H1 (cell line): ENCODE measurements around the gene B3GLCT. TPM values are rescaled to one million over a fixed set of nuclear protein-coding genes. Genes with fewer than 3 reads are reported as not detected.

Experiments used
- CTCF ChIA-PET: fragments of 300-600 bp; sonication (Branson Sonifier 250); formaldehyde crosslinking; loops from one replicate; lab custom pipeline; 2021; ENCODE audit not compliant: partially characterized antibody; lab: Charles Lee
- POLR2A ChIA-PET: fragments of 300-600 bp; sonication (Branson Sonifier 250); formaldehyde crosslinking; loops from one replicate; lab custom pipeline; 2021; ENCODE audit warnings: inconsistent platforms; ENCODE audit not compliant: partially characterized antibody; lab: Charles Lee
- DNase-seq, 2 experiments: peaks; one replicate each; pipeline versions ENCODE4 v3.0.0 to v3.0.0-alpha.2; 2010 to 2022; ENCODE audit warnings: low spot score in 2 of 2, low read depth in 1 of 2, mixed read lengths in 1 of 2
- FAIRE-seq: peaks from 2 replicates; lab custom pipeline; 2011; peaks lifted over from hg19 to GRCh38; lab: Jason Lieb, UNC
- H2AFZ ChIP-seq: 2 replicates; pipeline ENCODE4 v1.8.1; 2012; ENCODE audit warnings: low read length, inconsistent platforms
- H2AK5ac ChIP-seq: 2 replicates; pipeline ENCODE4 v1.6.1; 2013; ENCODE audit warnings: low read depth, low read length
- H2BK120ac ChIP-seq: replicated peaks from 2 replicates; pipeline ENCODE3; 2013; ENCODE audit warnings: low read depth, low read length, inconsistent platforms
- H2BK12ac ChIP-seq: 2 replicates; pipeline ENCODE4 v1.6.1; 2013; ENCODE audit warnings: low read depth, low read length
- H2BK15ac ChIP-seq: 2 replicates; pipeline ENCODE4 v1.6.1; 2013; ENCODE audit warnings: low read length
- H2BK20ac ChIP-seq: 2 replicates; pipeline ENCODE4 v1.6.1; 2013; ENCODE audit warnings: low read length
- H2BK5ac ChIP-seq: 2 replicates; pipeline ENCODE4 v1.6.1; 2013; ENCODE audit warnings: low read depth, low read length
- H3K14ac ChIP-seq: 2 replicates; pipeline ENCODE4 v1.6.1; 2013; ENCODE audit warnings: inconsistent platforms; ENCODE audit not compliant: insufficient read length
- H3K18ac ChIP-seq: 2 replicates; pipeline ENCODE4 v1.6.1; 2013; ENCODE audit warnings: low read length; ENCODE audit errors: extremely low read depth
- H3K23ac ChIP-seq: 2 replicates; pipeline ENCODE4 v1.6.1; 2013; ENCODE audit warnings: inconsistent platforms; ENCODE audit not compliant: insufficient read length
- H3K23me2 ChIP-seq: 2 replicates; pipeline ENCODE4 v1.6.1; 2013; ENCODE audit warnings: low read depth, low read length
- H3K27ac ChIP-seq: 2 replicates; pipeline ENCODE4 v1.6.1; 2011; ENCODE audit warnings: low read depth, low read length, inconsistent platforms
- H3K27me3 ChIP-seq, 4 experiments: replicated peaks in 1 of 4; 1 replicate in 1 of 4; 2 replicates in 3 of 4; pipeline versions ENCODE4 v1.6.1 to v1.8.1; 2011 to 2013; ENCODE audit warnings: low read length in 3 of 4, mild to moderate bottlenecking in 3 of 4, inconsistent platforms in 2 of 4, mixed read lengths in 2 of 4, moderate library complexity in 1 of 4; ENCODE audit not compliant: control insufficient read depth in 3 of 4, insufficient read depth in 3 of 4; ENCODE audit errors: extremely low read depth in 1 of 4
- H3K36me3 ChIP-seq, 4 experiments: 2 replicates each; pipeline versions ENCODE4 v1.6.1 to v1.8.1; 2011 to 2013; ENCODE audit warnings: mild to moderate bottlenecking in 4 of 4, low read length in 3 of 4, moderate library complexity in 2 of 4, control low read depth in 1 of 4, inconsistent platforms in 1 of 4; ENCODE audit not compliant: insufficient read depth in 4 of 4, control insufficient read depth in 2 of 4
- H3K4ac ChIP-seq: replicated peaks from 2 replicates; pipeline ENCODE3; 2013; ENCODE audit warnings: low read length, low read depth, mixed read lengths, inconsistent platforms; ENCODE audit not compliant: insufficient read length
- H3K4me1 ChIP-seq, 4 experiments: replicated peaks in 1 of 4; 1 replicate in 1 of 4; 2 replicates in 3 of 4; pipeline versions ENCODE4 v1.6.1 to v1.8.1; 2011 to 2013; ENCODE audit warnings: low read length in 3 of 4, inconsistent platforms in 2 of 4, mixed read lengths in 1 of 4; ENCODE audit not compliant: insufficient read depth in 4 of 4, control insufficient read depth in 3 of 4
- H3K4me2 ChIP-seq, 2 experiments: 2 replicates each; pipeline versions ENCODE4 v1.6.1 to v1.8.1; 2011 to 2013; ENCODE audit warnings: low read depth in 2 of 2, low read length in 2 of 2, control low read depth in 1 of 2, inconsistent platforms in 1 of 2, mild to moderate bottlenecking in 1 of 2; ENCODE audit not compliant: insufficient read depth in 1 of 2
- H3K4me3 ChIP-seq, 4 experiments: fragments of 200-600, 300-600 bp in 1 of 4; sonication (generic), shearing (Covaris generic), sonication (Bioruptor Twin) in 1 of 4; 2 replicates each; pipeline versions ENCODE4 v1.5.1 to v1.8.1; 2011 to 2016; ENCODE audit warnings: low read length in 4 of 4, low read depth in 3 of 4, control low read depth in 2 of 4, inconsistent platforms in 2 of 4, mild to moderate bottlenecking in 2 of 4, mixed read lengths in 1 of 4, moderate library complexity in 1 of 4; ENCODE audit not compliant: insufficient read depth in 2 of 4; ENCODE audit errors: extremely low read depth in 1 of 4
- H3K56ac ChIP-seq: replicated peaks from 2 replicates; pipeline ENCODE3; 2013; ENCODE audit warnings: low read depth, mild to moderate bottlenecking, mixed read lengths, low read length, inconsistent platforms; ENCODE audit not compliant: insufficient read length
- H3K79me1 ChIP-seq: 2 replicates; pipeline ENCODE4 v1.6.1; 2013; ENCODE audit warnings: low read depth, low read length, control low read depth
- H3K79me2 ChIP-seq, 2 experiments: 2 replicates each; pipeline versions ENCODE4 v1.6.1 to v1.8.1; 2012 to 2013; ENCODE audit warnings: low read length in 2 of 2, mild to moderate bottlenecking in 2 of 2, inconsistent platforms in 1 of 2; ENCODE audit not compliant: insufficient read depth in 2 of 2, control insufficient read depth in 1 of 2
- H3K9ac ChIP-seq, 4 experiments: replicated peaks in 1 of 4; 1 replicate in 1 of 4; 2 replicates in 3 of 4; pipeline versions ENCODE4 v1.6.1 to v1.8.1; 2011 to 2013; ENCODE audit warnings: low read depth in 3 of 4, low read length in 3 of 4, control low read depth in 2 of 4, mild to moderate bottlenecking in 2 of 4, moderate library complexity in 2 of 4, inconsistent platforms in 1 of 4; ENCODE audit errors: extremely low read depth in 1 of 4
- H3K9me3 ChIP-seq, 2 experiments: 2 replicates each; pipeline versions ENCODE4 v1.6.1 to v1.8.1; 2012 to 2013; ENCODE audit warnings: mild to moderate bottlenecking in 2 of 2, moderate library complexity in 2 of 2, control low read depth in 1 of 2, inconsistent platforms in 1 of 2, low read depth in 1 of 2, low read length in 1 of 2, mixed read lengths in 1 of 2; ENCODE audit not compliant: insufficient read depth in 2 of 2
- H4K20me1 ChIP-seq, 2 experiments: replicated peaks in 1 of 2; 2 replicates each; pipeline versions ENCODE3 to v1.8.1; 2011 to 2013; ENCODE audit warnings: inconsistent platforms in 2 of 2, low read length in 2 of 2, mild to moderate bottlenecking in 1 of 2; ENCODE audit not compliant: insufficient read depth in 2 of 2, control insufficient read depth in 1 of 2
- H4K5ac ChIP-seq: 2 replicates; pipeline ENCODE4 v1.6.1; 2013; ENCODE audit warnings: low read length, low read depth, mixed read lengths, inconsistent platforms; ENCODE audit not compliant: insufficient read length
- H4K8ac ChIP-seq: 2 replicates; pipeline ENCODE4 v1.8.0; 2013; ENCODE audit warnings: mild to moderate bottlenecking, moderate library complexity, low read length, inconsistent platforms; ENCODE audit not compliant: insufficient read depth; ENCODE audit errors: extremely low read depth
- H4K91ac ChIP-seq: replicated peaks from 2 replicates; pipeline ENCODE3; 2013; ENCODE audit warnings: low read length, mixed read lengths, inconsistent platforms; ENCODE audit not compliant: insufficient read length
- CBX8 ChIP-seq: fragments of 300-800, 300-1000 bp; sonication (generic); IDR thresholded peaks from 2 replicates; pipeline ENCODE4 v1.7.1; 2016; ENCODE audit warnings: low read depth, low read length, borderline replicate concordance
- CEBPB ChIP-seq: IDR thresholded peaks from 2 replicates; pipeline ENCODE4 v1.6.1; 2012; ENCODE audit warnings: low read depth, low read length
- EP300 ChIP-seq, 2 experiments: IDR thresholded peaks; 1 replicate in 1 of 2; 2 replicates in 1 of 2; pipeline ENCODE4 v1.6.1; 2011 to 2012; ENCODE audit warnings: low read depth in 2 of 2, low read length in 2 of 2, mild to moderate bottlenecking in 2 of 2, borderline replicate concordance in 1 of 2, inconsistent platforms in 1 of 2, moderate library complexity in 1 of 2
- GABPA ChIP-seq: IDR thresholded peaks from 2 replicates; pipeline ENCODE4 v1.6.1; 2011; ENCODE audit warnings: mild to moderate bottlenecking, low read length, moderate library complexity, borderline replicate concordance; ENCODE audit not compliant: insufficient read depth
- JUND ChIP-seq: IDR thresholded peaks from 2 replicates; pipeline ENCODE4 v1.6.1; 2011; ENCODE audit warnings: mild to moderate bottlenecking, improper control_type of control experiment, low read length
- POLR2A ChIP-seq, 2 experiments: IDR thresholded peaks; 1 replicate in 1 of 2; 2 replicates in 1 of 2; pipeline ENCODE4 v1.6.1; 2011; ENCODE audit warnings: low read depth in 2 of 2, low read length in 2 of 2, mild to moderate bottlenecking in 2 of 2; ENCODE audit errors: control extremely low read depth in 1 of 2
- YY1 ChIP-seq: IDR thresholded peaks from 2 replicates; pipeline ENCODE4 v1.6.1; 2011; ENCODE audit warnings: low read depth, mild to moderate bottlenecking, low read length
- WGBS, 2 experiments: shearing (Covaris generic) in 1 of 2; methylation state at CpG; one replicate each; pipeline versions ENCODE4 v1.1.6 to v1.1.7; 2013 to 2015; ENCODE audit warnings: low lambda C conversion rate in 2 of 2, mixed read lengths in 2 of 2, inconsistent platforms in 1 of 2, low coverage in 1 of 2, missing lambda C conversion rate in 1 of 2; ENCODE audit not compliant: insufficient replicate concordance in 2 of 2, insufficient coverage in 1 of 2, insufficient read length in 1 of 2; ENCODE audit errors: extremely low coverage in 1 of 2, missing lambda C conversion rate in 1 of 2; 5-methylcytosine and 5-hydroxymethylcytosine counted together
- polyA plus RNA-seq, 7 experiments: library from polyadenylated mRNA; depleted of rRNA in 3 of 7; stranded (reverse) in 5 of 7; unstranded in 2 of 7; fragments of >200 nt in 5 of 7; fragments of 200-250 nt in 2 of 7; gene quantifications; 1 replicate in 5 of 7; 2 replicates in 1 of 7; 4 replicates in 1 of 7; pipeline versions ENCODE4 v1.2.1 to v1.2.3, GENCODE V29; 2011 to 2013; ENCODE audit warnings: missing spikeins in 2 of 7, mixed read lengths in 2 of 7
- total RNA-seq: library from RNA; stranded (reverse); fragmentation: NEBNext Ultra II Directional; extraction: Animal tissue kit (Norgen Biotek cat#: 25700); gene quantifications from 2 replicates; pipeline ENCODE4 v1.2.1, GENCODE V29; 2021
- TF ChIP-seq, protein P1 (sequence below): IDR thresholded peaks from 2 replicates; pipeline ENCODE4 v1.6.1; 2011; ENCODE audit warnings: low read length, improper control_type of control experiment

The B3GLCT gene
- total and polyA plus RNA-seq, 2 of the 8 experiments (the other 6 are each of a cell fraction or from before 2014, with no cell fraction given), result 1.5 to 4.1 TPM

DNA sequence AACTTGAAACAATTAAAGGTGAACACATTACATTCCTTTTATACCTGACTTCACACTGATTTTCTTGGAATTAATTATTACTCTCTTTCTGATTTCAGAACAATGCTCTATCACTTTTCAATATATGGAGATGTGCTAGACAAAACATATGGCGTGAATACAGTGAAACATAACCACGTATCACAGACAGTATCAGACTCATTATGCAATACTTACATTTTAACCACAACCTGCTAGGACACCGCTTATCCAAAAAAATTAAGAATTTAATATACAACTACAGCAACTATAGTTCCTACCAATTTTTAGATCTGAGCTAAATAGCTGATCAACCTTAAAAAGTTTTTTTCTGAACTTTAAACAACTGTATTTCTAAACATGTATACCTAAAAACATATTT, 47.9 kb upstream of the B3GLCT start:
- H2BK5ac ChIP-seq, result no peak overlapping the region
- no peaks in the 10 kb centered on the region for H3K23me2 ChIP-seq
- H3K9ac ChIP-seq, result no peak overlapping the region
- no peak overlapping the region for H2AK5ac ChIP-seq
- H3K27ac ChIP-seq, result no peak overlapping the region
- no peak for TF ChIP-seq POLR2A (IDR thresholded peaks at IDR 0.05; ENCODE audit: control extremely low read depth in 1 of 2, low read depth in 2 of 2, low read length in 2 of 2)
- no peak for TF ChIP-seq EP300 (IDR thresholded peaks at IDR 0.05; ENCODE audit: borderline replicate concordance in 1 of 2, low read depth in 2 of 2, low read length in 2 of 2)
- TF ChIP-seq JUND, result no peak
- TF ChIP-seq, protein P1, sequence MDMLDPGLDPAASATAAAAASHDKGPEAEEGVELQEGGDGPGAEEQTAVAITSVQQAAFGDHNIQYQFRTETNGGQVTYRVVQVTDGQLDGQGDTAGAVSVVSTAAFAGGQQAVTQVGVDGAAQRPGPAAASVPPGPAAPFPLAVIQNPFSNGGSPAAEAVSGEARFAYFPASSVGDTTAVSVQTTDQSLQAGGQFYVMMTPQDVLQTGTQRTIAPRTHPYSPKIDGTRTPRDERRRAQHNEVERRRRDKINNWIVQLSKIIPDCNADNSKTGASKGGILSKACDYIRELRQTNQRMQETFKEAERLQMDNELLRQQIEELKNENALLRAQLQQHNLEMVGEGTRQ, result no peak
- TF ChIP-seq CBX8, result no peak
- no peak for TF ChIP-seq YY1
- peak; percentile 57; the same call in 1 of the 2 replicates for TF ChIP-seq CEBPB
- no peak for TF ChIP-seq GABPA
- no peaks in the 10 kb centered on the region for H3K9me3 ChIP-seq
- ChIA-PET POLR2A (interaction anchor here (2.6 kb wide), 1 partner anchor 9 kb away, joined by 8 read pairs; no protein-coding TSS in a partner anchor), CTCF (interaction anchor here (1.5 kb wide), 1 partner anchor 9 kb away, joined by 5 read pairs; no protein-coding TSS in a partner anchor)
- H2AFZ ChIP-seq, result no peak overlapping the region
- no peak overlapping the region for H3K4me2 ChIP-seq
- H3K36me3 ChIP-seq, result peaks cover 22 to 87% (median 56%) of the 10 kb centered on the region in 4 experiments
- no peak overlapping the region for H3K18ac ChIP-seq
- H3K79me2 ChIP-seq, result peaks cover 0 to 2% of the 10 kb centered on the region in 2 experiments; a peak in 1 of 4 replicates
- H2BK15ac ChIP-seq, result no peak overlapping the region
- peaks cover 0 to 3% of the 10 kb centered on the region in 2 experiments for H4K20me1 ChIP-seq
- WGBS, 2 experiments, result 91% methylated on average over 3 of the region's 3 CpGs; no CpG with 5 or more reads in 1 of the 2 experiments
- H3K27me3 ChIP-seq, result peaks cover 0 to 1% (median 0%) of the 10 kb centered on the region in 4 experiments; a peak in 1 of 7 replicates
- no peaks in the 10 kb centered on the region for H3K79me1 ChIP-seq
- no peak overlapping the region for H3K4me3 ChIP-seq
- no peaks in the 10 kb centered on the region for H3K4me1 ChIP-seq
- H2BK12ac ChIP-seq, result no peak overlapping the region
- no peak overlapping the region for H3K23ac ChIP-seq
- DNase-seq (no peak), FAIRE-seq (no peak)
- no peak overlapping the region for H4K8ac ChIP-seq
- no peak overlapping the region for H3K56ac ChIP-seq
- H4K5ac ChIP-seq, result no peak overlapping the region
- H2BK120ac ChIP-seq, result no peak overlapping the region
- H4K91ac ChIP-seq, result no peak overlapping the region
- H2BK20ac ChIP-seq, result no peak overlapping the region
- no peak overlapping the region for H3K4ac ChIP-seq
- H3K14ac ChIP-seq, result no peak overlapping the region
